Gastroesophageal sphincter (tissue), 4 donors: ENCODE data around the gene JMJD4. TPM values are rescaled to one million over a fixed set of nuclear protein-coding genes. Genes with fewer than 3 reads are reported as not detected.

ENCODE experiments used
- ATAC-seq: fragments of 150-250 bp; one replicate; pipeline ENCODE4 v1.9.1; 2016; ENCODE audit warnings: mild to moderate bottlenecking, moderate library complexity
- H3K27ac ChIP-seq, 4 donors: fragments of 200-600 bp; sonication (generic) in 3 of 4; 1 replicate in 3 of 4; 2 replicates in 1 of 4; pipeline ENCODE4 v1.5.1; 2016 to 2019
- H3K27me3 ChIP-seq: fragments of 200-600 bp; sonication (generic); one replicate; pipeline ENCODE4 v1.5.1; 2019
- H3K36me3 ChIP-seq, 2 donors: fragments of 200-600 bp; sonication (generic); one replicate each; pipeline ENCODE4 v1.5.1; 2019; ENCODE audit warnings: control low read depth in 1 of 2
- H3K4me1 ChIP-seq, 3 donors: fragments of 200-600 bp; sonication (generic); 1 replicate in 2 of 3; 2 replicates in 1 of 3; pipeline ENCODE4 v1.5.1; 2016 to 2019; ENCODE audit warnings: control low read depth in 2 of 3
- H3K4me3 ChIP-seq, 2 donors: fragments of 200-600 bp; sonication (generic); one replicate each; pipeline ENCODE4 v1.5.1; 2019; ENCODE audit warnings: mild to moderate bottlenecking in 1 of 2, moderate library complexity in 1 of 2
- H3K9me3 ChIP-seq, 3 donors: fragments of 200-600 bp; sonication (generic); one replicate each; pipeline ENCODE4 v1.5.1; 2017 to 2019; ENCODE audit warnings: control low read depth in 2 of 3
- EP300 ChIP-seq: sonication (generic); formaldehyde crosslinking; IDR thresholded peaks from one replicate; pipeline ENCODE4 v1.6.1; 2017; ENCODE audit warnings: antibody characterized with exemption, mild to moderate bottlenecking
- POLR2A ChIP-seq, 2 donors: fragments of 450-650 bp; IDR thresholded peaks; one replicate each; pipeline ENCODE4 v1.6.1; 2017; ENCODE audit warnings: antibody characterized with exemption in 2 of 2, mild to moderate bottlenecking in 2 of 2, moderate library complexity in 1 of 2
- POLR2AphosphoS5 ChIP-seq: sonication (generic); formaldehyde crosslinking; IDR thresholded peaks from one replicate; pipeline ENCODE4 v1.6.1; 2017; ENCODE audit warnings: antibody characterized with exemption
- WGBS, 2 donors: methylation state at CpG; one replicate each; pipeline ENCODE4 v1.1.5; 2018; ENCODE audit warnings: low coverage in 1 of 2; 5-methylcytosine and 5-hydroxymethylcytosine counted together
- total RNA-seq, 4 donors: library from RNA; depleted of rRNA; stranded (reverse); fragments of >200 nt; gene quantifications; one replicate each; pipeline ENCODE4 v1.1.0, GENCODE V29; 2016
- TF ChIP-seq, protein P1 (sequence below), 4 experiments: fragments of 200-600 bp in 2 of 4; fragments of 450-650 bp in 2 of 4; sonication (generic) in 1 of 4; IDR thresholded peaks; one replicate each; pipeline ENCODE4 v1.5.1; 2017 to 2019; ENCODE audit warnings: antibody characterized with exemption in 4 of 4, mild to moderate bottlenecking in 2 of 4, moderate library complexity in 2 of 4

Gene JMJD4
- total RNA-seq, 4 donors from 2014 or later: 13.8 to 19.5 (median 17.0) TPM

DNA sequence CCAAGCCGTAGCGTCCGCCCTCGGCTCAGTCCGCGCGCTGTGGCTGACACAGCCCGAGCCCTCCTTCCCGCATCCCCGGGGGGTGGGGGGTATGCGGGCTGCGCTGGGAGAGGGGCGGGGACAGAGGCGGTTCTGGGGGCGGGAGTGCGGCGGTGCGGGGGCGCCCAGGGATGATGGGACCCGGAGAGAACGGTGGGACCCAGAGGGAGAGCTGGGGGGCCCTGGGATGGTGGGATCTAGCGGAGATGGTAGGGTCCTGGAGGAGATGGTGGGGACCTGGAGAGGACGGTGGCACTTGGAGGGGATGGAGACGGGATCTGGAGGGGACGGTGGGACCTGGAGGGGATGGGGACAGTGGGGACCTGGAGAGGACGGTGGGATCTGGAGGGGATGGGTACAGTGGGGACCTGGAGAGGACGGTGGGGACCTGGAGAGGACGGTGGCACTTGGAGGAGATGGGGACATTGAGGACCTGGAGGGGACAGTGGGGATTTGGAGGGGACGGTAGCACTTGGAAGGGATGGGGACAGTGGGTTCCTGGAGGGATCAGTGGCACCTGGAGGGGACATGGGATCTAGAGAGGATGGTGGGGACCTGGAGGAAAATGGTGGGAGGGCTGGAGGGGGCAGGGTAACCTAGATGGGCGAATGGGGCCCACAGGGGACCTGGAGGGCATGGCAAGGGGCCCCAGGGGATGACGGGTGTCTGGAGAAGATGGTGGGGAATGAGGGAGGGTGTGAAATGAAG, 610 bp upstream of the JMJD4 start:
- no peaks in the 10 kb centered on the region for H3K9me3 ChIP-seq

DNA sequence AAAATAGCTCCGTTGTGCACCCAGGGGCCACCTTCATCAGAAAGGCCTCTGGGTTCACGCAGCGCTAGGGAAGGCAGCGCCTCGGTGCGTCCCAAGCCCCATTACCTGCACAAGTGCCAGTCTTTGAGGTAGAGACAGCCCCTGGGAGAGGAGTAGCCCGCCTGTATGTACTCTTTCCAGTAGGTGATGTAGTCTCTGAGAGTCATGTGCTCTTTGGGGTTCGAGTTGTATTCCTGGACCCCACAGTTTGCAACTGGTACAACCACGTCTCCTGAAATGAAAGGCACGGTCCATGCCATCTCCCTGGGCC, 601 bp downstream of the JMJD4 start:
- 4 to 5% methylated on average over 8 of the region's 10 CpGs for WGBS, 2 donors
- H3K36me3 ChIP-seq: peaks cover 0 to 37% of the 10 kb centered on the region in 2 donors
- TF ChIP-seq POLR2A (IDR thresholded peaks at IDR 0.05) (no peak), POLR2AphosphoS5 (no peak), EP300 (no peak)
- TF ChIP-seq, protein P1, sequence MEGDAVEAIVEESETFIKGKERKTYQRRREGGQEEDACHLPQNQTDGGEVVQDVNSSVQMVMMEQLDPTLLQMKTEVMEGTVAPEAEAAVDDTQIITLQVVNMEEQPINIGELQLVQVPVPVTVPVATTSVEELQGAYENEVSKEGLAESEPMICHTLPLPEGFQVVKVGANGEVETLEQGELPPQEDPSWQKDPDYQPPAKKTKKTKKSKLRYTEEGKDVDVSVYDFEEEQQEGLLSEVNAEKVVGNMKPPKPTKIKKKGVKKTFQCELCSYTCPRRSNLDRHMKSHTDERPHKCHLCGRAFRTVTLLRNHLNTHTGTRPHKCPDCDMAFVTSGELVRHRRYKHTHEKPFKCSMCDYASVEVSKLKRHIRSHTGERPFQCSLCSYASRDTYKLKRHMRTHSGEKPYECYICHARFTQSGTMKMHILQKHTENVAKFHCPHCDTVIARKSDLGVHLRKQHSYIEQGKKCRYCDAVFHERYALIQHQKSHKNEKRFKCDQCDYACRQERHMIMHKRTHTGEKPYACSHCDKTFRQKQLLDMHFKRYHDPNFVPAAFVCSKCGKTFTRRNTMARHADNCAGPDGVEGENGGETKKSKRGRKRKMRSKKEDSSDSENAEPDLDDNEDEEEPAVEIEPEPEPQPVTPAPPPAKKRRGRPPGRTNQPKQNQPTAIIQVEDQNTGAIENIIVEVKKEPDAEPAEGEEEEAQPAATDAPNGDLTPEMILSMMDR (IDR thresholded peaks at IDR 0.05): no peak
- H3K4me1 ChIP-seq: peaks cover 0 to 67% (median 21%) of the 10 kb centered on the region in 3 donors
- H3K9me3 ChIP-seq: no peaks in the 10 kb centered on the region
- no peak for ATAC-seq
- H3K4me3 ChIP-seq: peak overlapping the region; percentile 74 to 86
- H3K27me3 ChIP-seq: no peaks in the 10 kb centered on the region
- H3K27ac ChIP-seq: peak overlapping the region; percentile 60 to 90 (median 90)

More for the DNA sequence above, 610 bp upstream of the JMJD4 start:
- peak overlapping the region; percentile 74 to 86 for H3K4me3 ChIP-seq
- no peak for ATAC-seq
- H3K36me3 ChIP-seq: peaks cover 0 to 43% of the 10 kb centered on the region in 2 donors
- WGBS, 2 donors: 1 to 2% methylated on average over 7 to 8 of the region's 31 CpGs
- H3K27ac ChIP-seq: peak overlapping the region; percentile 71 to 90 (median 90)
- TF ChIP-seq POLR2AphosphoS5 (no peak), EP300 (no peak), POLR2A (IDR thresholded peaks at IDR 0.05) (no peak)
- TF ChIP-seq, protein P1 (IDR thresholded peaks at IDR 0.05): no peak
- H3K4me1 ChIP-seq: peaks cover 0 to 64% (median 18%) of the 10 kb centered on the region in 3 donors
- H3K27me3 ChIP-seq: no peaks in the 10 kb centered on the region

DNA sequence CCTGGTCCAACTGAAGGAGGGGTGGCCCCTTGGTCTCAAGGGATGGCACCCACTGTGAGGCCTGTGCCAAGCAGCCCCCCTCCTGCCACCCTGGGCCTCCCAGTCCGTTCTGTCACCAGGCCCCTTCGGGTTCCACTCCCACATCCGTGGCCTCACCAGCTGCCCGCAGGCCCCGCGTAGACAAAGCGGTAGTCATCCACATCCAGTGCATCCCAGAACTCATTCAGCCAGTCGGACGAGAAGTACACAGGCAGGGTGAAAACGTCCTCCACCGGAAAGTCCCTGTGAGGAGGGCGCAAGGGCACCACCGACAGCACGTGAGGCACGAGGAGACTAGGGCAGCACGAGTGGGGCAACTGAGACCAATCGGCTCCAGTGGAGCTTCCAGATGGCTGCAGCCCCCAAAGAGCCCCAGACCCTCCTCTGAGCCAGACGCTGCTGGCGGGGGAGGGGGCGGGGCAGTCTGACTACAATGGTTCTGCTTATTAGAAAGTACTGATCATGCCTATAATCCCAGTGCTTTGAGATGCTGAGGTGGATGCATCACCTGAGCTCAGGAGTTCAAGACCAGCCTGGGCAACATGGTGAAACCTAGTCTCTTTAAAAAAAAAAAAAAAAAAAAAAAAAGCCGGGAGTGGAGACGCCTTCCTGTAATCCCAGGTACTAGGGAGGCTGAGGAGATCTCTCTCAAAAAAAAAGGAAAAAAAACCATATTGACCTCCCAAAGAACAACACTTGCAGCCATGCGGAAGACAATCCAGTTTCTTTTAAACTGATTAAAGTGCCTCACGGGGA, 1.2 kb downstream of the JMJD4 start:
- Histone ChIP-seq H3K36me3 (peaks cover 0 to 35% of the 10 kb centered on the region in 2 donors), H3K27me3 (no peaks in the 10 kb centered on the region), H3K9me3 (no peaks in the 10 kb centered on the region), H3K4me3 (peak overlapping the region; percentile 74 to 86), H3K4me1 (peaks cover 0 to 68% (median 23%) of the 10 kb centered on the region in 3 donors), H3K27ac (peak overlapping the region in 3 of 4 donors; percentile 90)
- TF ChIP-seq POLR2A (IDR thresholded peaks at IDR 0.05) (no peak), POLR2AphosphoS5 (no peak), EP300 (no peak)
- no peak for ATAC-seq
- 14 to 20% methylated on average over 3 to 4 of the region's 24 CpGs for WGBS, 2 donors

DNA sequence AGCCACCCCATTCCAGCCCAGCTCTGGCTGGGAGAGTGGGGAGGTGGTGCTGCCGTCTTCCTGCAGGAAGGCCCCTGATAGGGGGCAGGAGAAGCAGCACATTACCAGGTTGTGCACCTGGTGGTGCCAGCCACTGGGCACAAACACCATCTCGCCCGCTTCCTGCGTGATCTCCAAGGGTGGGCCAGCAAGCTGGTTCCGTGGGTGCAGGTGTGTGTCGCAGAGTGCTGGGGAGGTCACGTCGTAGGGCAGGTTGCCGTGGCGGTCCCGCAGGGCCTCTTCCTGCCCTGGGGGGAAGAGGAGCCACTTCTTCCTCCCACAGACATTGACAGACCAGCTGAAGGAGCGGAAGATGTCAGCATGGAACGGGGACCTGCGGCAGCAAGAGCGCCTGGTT, 1.8 kb downstream of the JMJD4 start:
- TF ChIP-seq EP300: no peak
- WGBS, 2 donors: 90% methylated on average over 2 of the region's 15 CpGs; no CpG with 5 or more reads in 1 of the 2 donors
- Histone ChIP-seq H3K36me3 (peaks cover 0 to 35% of the 10 kb centered on the region in 2 donors), H3K4me3 (peak overlapping the region in 1 of 2 donors; percentile 74), H3K27ac (peak overlapping the region in 1 of 4 donors; percentile 90), H3K27me3 (no peaks in the 10 kb centered on the region), H3K9me3 (no peaks in the 10 kb centered on the region), H3K4me1 (peaks cover 0 to 69% (median 27%) of the 10 kb centered on the region in 3 donors)
- ATAC-seq: no peak

DNA sequence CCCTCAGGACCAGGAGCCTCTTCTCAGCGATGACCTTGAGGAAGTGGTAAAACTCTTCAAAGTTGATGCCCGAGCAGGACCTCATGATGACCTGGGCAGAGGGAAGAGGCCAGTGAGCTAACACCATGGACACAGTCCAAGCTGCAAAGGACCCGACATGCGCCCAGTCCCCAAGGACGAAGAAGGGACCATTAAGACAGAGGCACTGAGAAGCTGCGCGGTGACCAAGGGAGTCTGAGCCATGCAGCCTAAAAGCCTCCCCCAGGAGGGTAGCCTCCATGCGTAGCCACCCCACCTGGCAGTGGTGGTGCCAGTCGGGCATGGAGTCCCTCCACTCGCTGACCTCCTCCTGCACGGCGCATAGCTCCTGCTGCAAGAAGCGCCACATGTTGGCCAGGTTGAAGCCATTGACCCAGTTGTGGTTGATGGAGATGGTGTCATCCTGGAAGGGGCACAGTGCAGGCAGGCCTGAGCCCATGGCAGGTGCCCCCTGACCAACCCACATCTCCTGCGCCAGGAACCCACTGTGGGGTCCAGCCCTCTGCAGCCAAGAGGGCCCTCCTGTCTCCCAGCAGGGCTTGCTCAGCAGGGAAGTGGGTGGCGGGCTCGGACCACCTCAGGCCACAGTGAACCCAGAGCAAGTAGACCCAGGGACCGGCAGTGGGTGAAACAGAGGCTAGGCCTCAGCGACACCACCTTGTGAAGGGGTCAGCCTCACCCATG, 2.4 kb downstream of the JMJD4 start:
- ATAC-seq: no peak
- H3K27me3 ChIP-seq: no peaks in the 10 kb centered on the region
- TF ChIP-seq EP300: no peak
- TF ChIP-seq POLR2AphosphoS5: no peak
- TF ChIP-seq, protein P1 (IDR thresholded peaks at IDR 0.05): no peak
- TF ChIP-seq POLR2A (IDR thresholded peaks at IDR 0.05): no peak
- no peak overlapping the region for H3K4me3 ChIP-seq
- 70% methylated on average over 2 of the region's 18 CpGs; no CpG with 5 or more reads in 1 of the 2 donors for WGBS, 2 donors
- H3K36me3 ChIP-seq: peaks cover 0 to 32% of the 10 kb centered on the region in 2 donors
- no peak overlapping the region for H3K27ac ChIP-seq
- no peaks in the 10 kb centered on the region for H3K9me3 ChIP-seq
- peaks cover 0 to 74% (median 27%) of the 10 kb centered on the region in 3 donors for H3K4me1 ChIP-seq
